ENCODE measurements around the gene MTMR10.

The MTMR10 gene

DNA sequence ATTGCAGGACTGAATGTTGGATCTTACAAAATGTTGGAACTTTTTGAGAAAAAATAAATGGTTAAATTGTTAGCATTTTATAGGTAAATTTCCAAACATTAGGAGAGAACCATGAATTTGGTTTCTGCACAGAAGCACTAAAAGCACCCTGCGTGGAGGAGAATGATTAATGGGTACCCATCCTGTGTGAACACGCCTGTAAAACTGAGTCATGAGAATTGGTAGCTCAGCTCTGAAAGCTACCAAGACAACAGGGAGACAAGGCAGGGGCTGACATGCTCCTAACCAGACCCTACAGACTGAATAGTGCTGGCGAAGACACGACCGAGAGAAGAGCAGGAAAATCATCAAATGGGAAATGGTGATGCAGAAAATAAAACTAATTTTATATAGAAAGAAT lies 32.4 kb upstream of the MTMR10 start:
- TF ChIP-seq, protein P1, sequence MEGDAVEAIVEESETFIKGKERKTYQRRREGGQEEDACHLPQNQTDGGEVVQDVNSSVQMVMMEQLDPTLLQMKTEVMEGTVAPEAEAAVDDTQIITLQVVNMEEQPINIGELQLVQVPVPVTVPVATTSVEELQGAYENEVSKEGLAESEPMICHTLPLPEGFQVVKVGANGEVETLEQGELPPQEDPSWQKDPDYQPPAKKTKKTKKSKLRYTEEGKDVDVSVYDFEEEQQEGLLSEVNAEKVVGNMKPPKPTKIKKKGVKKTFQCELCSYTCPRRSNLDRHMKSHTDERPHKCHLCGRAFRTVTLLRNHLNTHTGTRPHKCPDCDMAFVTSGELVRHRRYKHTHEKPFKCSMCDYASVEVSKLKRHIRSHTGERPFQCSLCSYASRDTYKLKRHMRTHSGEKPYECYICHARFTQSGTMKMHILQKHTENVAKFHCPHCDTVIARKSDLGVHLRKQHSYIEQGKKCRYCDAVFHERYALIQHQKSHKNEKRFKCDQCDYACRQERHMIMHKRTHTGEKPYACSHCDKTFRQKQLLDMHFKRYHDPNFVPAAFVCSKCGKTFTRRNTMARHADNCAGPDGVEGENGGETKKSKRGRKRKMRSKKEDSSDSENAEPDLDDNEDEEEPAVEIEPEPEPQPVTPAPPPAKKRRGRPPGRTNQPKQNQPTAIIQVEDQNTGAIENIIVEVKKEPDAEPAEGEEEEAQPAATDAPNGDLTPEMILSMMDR (IDR thresholded peaks at IDR 0.05; ENCODE audit: low read depth, low read length) = no peak
- H3K4me3 ChIP-seq (ENCODE audit: low read depth, low read length) = no peak overlapping the region; the same call in 1 of the 2 replicates

DNA sequence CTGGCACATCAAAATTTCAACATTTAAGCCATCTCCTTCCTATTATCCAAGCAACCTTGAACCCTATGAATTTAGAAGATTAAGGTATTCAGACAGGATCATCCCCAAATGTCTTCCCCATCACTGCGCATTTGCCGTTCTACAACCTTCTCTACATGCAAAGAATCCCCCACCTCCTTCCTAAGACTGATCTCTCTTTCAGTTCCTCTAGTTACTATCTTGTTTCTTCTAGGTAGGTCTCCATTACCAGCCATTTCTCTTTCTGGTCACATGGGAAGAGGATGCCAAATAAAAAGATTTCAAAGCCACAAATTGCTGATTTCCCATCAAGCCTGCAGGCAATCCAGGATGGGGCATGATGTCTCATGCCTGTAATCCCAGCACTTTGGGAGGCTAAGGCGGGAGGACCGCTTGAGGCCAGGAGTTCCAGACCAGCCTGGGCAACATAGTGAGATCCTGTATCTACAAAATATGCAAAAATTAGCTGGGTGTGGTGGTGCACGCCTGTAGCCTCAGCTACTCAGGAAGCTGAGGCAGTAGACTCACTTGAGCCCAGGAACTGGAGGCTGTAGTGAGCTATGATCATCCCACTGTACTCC lies 29.7 kb upstream of the MTMR10 start:
- no peak overlapping the region for H3K4me3 ChIP-seq (ENCODE audit: low read depth, low read length)
- TF ChIP-seq, protein P1 (IDR thresholded peaks at IDR 0.05; ENCODE audit: low read depth, low read length) = no peak

DNA sequence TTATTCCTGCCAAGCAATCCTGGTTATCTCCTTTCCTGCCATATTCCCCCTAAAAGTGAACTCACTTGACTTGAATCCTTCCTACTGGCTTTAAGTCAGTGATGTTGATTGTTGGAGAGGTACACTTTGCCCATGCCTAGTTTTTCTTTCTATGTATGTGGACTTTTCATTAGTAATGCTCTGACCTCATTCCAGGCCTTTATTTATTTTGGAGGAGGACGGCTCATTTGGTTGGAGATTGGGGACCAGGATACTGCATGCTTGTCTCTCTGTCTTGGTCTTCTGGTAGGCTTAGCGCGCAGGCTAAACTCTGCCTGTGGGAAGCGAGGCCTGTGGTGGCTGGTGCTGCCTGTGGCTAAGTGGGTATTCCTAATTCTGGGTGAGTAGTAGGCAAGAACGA lies 29.1 kb upstream of the MTMR10 start:
- TF ChIP-seq, protein P1 (IDR thresholded peaks at IDR 0.05; ENCODE audit: low read depth, low read length) = no peak

DNA sequence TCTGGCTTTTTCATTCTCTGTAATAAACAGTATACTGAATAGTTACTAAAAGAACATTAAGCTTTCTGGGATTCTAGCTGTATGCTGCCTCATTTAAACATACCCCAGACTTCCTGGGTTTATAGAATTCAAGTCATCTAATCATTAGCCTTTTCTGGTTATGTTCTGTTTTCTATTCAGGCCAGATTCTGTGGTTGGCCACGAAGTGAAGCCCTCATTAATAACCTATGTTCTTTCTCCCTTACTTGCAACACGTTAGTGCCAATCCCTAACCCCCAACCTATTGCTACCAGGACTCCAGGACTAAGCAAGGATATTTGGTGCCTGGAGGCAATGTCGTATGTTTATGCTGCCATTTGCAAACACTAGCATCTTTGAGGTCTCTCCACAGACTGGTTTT lies 28.6 kb upstream of the MTMR10 start:
- TF ChIP-seq, protein P1 (IDR thresholded peaks at IDR 0.05; ENCODE audit: low read depth, low read length) = no peak
- H3K4me3 ChIP-seq (ENCODE audit: low read depth, low read length) = no peak overlapping the region

More for the DNA sequence above, 29.1 kb upstream of the MTMR10 start:
- no peak overlapping the region for H3K4me3 ChIP-seq (ENCODE audit: low read depth, low read length)

DNA sequence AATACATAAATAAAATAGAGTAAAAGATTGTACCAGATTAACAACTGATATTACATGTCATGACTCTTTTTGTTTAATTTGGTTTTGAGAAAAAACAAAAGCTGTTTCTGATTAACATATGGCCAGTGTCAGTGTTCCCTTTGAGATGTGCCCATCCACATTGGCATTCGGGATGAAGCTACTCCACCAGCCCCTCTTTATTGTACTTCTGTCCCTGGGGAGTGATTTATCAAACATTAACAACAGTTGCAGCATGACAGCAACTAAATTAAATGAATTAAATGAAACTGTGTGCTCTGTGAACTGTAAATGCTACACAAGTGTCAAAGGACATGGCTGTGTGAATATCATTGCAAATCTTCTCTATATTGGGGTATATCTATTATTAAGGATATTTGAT lies 25.9 kb upstream of the MTMR10 start:
- TF ChIP-seq, protein P1 (IDR thresholded peaks at IDR 0.05; ENCODE audit: low read depth, low read length) = no peak
- no peak overlapping the region for H3K4me3 ChIP-seq (ENCODE audit: low read depth, low read length)

DNA sequence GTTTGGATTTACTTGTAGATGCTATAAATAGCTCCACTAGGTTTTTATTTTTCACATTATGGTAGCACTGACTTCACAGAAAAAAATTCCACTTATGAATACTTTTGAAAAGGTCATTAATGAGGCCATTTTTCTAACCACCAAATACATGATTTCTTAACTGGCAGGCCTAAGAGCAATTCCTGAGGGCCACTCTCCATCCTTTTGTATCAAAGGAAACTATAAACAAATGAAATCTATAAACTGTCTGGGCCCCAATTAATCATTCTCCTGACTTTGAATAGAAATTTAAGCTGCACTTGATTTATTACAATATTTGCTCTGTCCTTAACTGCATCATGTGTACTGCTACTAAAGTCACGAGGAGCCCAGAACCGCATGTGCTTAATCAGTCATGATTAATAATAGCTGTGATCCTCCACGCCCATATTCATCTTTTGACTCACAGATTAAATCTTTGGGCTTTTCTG lies 25.1 kb upstream of the MTMR10 start:
- TF ChIP-seq, protein P1 (IDR thresholded peaks at IDR 0.05; ENCODE audit: low read depth, low read length) = no peak
- H3K4me3 ChIP-seq (ENCODE audit: low read depth, low read length) = no peak overlapping the region

DNA sequence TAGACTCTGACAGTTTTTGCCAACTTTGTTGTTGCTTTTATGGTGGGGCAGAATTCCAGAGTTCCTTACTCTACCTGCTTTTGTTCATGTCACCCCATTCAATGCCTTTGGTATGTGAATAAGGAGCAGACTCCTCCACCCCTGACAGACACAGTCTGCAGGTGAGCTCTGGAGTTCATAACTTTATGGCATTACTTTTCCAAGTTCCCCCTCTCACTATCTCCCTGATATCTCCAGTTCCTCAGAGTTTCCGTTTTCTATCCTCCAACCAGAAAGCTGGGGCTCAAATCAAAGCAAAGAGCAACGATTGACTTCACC lies 23.1 kb upstream of the MTMR10 start:
- TF ChIP-seq, protein P1 (IDR thresholded peaks at IDR 0.05; ENCODE audit: low read depth, low read length) = no peak
- H3K4me3 ChIP-seq (ENCODE audit: low read depth, low read length) = no peak overlapping the region

Data from WI38 (cell line).